GM18520 (cell line): ENCODE data around the gene ALDH1L1.

Source experiments
- ATAC-seq: cut with Tn5 transposase; IDR thresholded peaks from one replicate; pipeline ENCODE4 v1.9.1; 2021; ENCODE audit not compliant: unreplicated experiment

ALDH1L1 gene

GRCh38 chr3:126197343-126197742 lies 17.0 kb upstream of the ALDH1L1 start:
- no peak for ATAC-seq

GRCh38 chr3:126194713-126195305 lies 14.4 kb upstream of the ALDH1L1 start:
- ATAC-seq, result no peak

GRCh38 chr3:126191246-126191645 lies 10.9 kb upstream of the ALDH1L1 start:
- no peak for ATAC-seq

- ATAC-seq, result no peak
Observed at GRCh38 chr3:126187920-126188319, 7.5 kb upstream of the ALDH1L1 start.

GRCh38 chr3:126186749-126187148 lies 6.4 kb upstream of the ALDH1L1 start:
- no peak for ATAC-seq

GRCh38 chr3:126186271-126186670 lies 5.9 kb upstream of the ALDH1L1 start:
- no peak for ATAC-seq

- ATAC-seq, result no peak
Observed at GRCh38 chr3:126184465-126185000, 4.1 kb upstream of the ALDH1L1 start.

- ATAC-seq, result no peak
Observed at GRCh38 chr3:126181398-126181725, 976 bp upstream of the ALDH1L1 start.

- no peak for ATAC-seq
Observed at GRCh38 chr3:126179825-126180476, 435 bp downstream of the ALDH1L1 start.

- ATAC-seq, result no peak
Observed at GRCh38 chr3:126170073-126170777, 10.2 kb downstream of the ALDH1L1 start.

- no peak for ATAC-seq
Observed at GRCh38 chr3:126167566-126167965, 12.8 kb downstream of the ALDH1L1 start.

- no peak for ATAC-seq
Observed at GRCh38 chr3:126166009-126166408, 14.4 kb downstream of the ALDH1L1 start.

GRCh38 chr3:126161309-126161708 lies 19.1 kb downstream of the ALDH1L1 start:
- ATAC-seq, result no peak

- no peak for ATAC-seq
Observed at GRCh38 chr3:126160243-126161210, 19.9 kb downstream of the ALDH1L1 start.

- no peak for ATAC-seq
Observed at GRCh38 chr3:126159476-126159875, 20.9 kb downstream of the ALDH1L1 start.

- no peak for ATAC-seq
Observed at GRCh38 chr3:126158912-126159454, 21.4 kb downstream of the ALDH1L1 start.

GRCh38 chr3:126158016-126158911 lies 22.1 kb downstream of the ALDH1L1 start:
- no peak for ATAC-seq

GRCh38 chr3:126157083-126157768 lies 23.2 kb downstream of the ALDH1L1 start:
- ATAC-seq, result no peak

- no peak for ATAC-seq
Observed at GRCh38 chr3:126156468-126156867, 23.9 kb downstream of the ALDH1L1 start.
